NCI-H128 (cell line): ENCODE data around the gene TRIM66.
A peak's percentile ranks its signal among the peaks of the same experiment; 100 is the strongest.

Source experiments
- DNase-seq: peaks from one replicate; lab custom pipeline; 2025; ENCODE audit not compliant: unreplicated experiment; lab: John Stamatoyannopoulos, UW

Gene TRIM66

GRCh38 chr11:8614497-8614896 lies 68.0 kb downstream of the TRIM66 start:
- DNase-seq = no peak

GRCh38 chr11:8613036-8613435 lies 69.4 kb downstream of the TRIM66 start:
- no peak for DNase-seq

GRCh38 chr11:8612522-8612921 lies 69.9 kb downstream of the TRIM66 start:
- no peak for DNase-seq

DNA sequence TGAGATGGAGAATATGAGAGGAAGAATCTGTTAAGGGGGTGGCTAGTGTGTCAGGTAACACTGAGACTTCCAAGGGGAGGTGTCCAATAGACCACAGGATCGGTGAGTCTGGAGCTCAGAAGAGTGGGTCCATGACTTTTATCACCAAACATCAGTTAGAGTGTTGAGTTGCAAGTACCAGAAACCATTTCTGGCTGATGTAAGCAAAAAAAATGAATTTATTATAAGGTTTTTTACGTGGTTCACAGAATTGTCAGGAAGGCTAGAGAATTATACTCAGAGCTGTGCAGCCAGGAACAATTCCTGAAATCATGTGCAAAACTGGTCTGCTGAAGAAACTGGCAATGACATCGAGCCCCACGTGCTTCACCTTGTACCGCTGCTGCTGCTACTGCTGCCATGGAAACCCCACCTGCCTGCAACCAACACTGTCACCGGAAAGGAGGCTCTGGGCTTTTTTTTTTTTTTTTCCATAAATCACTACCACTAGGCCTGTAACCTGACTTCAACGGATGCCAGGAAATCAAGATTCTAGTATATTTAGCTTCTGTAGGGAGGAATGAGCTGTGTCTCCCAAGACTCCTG lies 71.8 kb downstream of the TRIM66 start:
- DNase-seq = no peak

GRCh38 chr11:8608652-8609051 lies 73.8 kb downstream of the TRIM66 start:
- DNase-seq = no peak

- no peak for DNase-seq
Observed at GRCh38 chr11:8605971-8606563, 76.4 kb downstream of the TRIM66 start.

- DNase-seq = no peak
Observed at GRCh38 chr11:8604078-8604723, 78.3 kb downstream of the TRIM66 start.

DNA sequence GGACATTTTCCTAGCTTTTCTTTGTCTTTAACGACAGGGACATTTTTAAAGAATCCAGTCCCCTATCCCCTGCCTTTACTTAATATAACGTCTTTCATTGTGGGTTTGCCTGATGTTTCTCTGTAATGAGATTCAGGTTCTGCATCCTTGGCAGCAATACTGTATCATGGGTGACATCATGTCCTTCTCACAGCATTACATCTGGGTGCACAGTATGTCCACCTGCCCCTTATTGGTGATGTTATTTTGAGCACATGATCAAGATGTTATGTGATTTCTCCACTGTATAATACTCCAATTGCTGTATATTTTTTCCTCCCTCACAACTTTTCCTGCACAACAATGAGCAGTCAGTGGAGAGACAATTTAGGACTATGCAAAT lies 78.8 kb downstream of the TRIM66 start:
- DNase-seq = no peak

DNA sequence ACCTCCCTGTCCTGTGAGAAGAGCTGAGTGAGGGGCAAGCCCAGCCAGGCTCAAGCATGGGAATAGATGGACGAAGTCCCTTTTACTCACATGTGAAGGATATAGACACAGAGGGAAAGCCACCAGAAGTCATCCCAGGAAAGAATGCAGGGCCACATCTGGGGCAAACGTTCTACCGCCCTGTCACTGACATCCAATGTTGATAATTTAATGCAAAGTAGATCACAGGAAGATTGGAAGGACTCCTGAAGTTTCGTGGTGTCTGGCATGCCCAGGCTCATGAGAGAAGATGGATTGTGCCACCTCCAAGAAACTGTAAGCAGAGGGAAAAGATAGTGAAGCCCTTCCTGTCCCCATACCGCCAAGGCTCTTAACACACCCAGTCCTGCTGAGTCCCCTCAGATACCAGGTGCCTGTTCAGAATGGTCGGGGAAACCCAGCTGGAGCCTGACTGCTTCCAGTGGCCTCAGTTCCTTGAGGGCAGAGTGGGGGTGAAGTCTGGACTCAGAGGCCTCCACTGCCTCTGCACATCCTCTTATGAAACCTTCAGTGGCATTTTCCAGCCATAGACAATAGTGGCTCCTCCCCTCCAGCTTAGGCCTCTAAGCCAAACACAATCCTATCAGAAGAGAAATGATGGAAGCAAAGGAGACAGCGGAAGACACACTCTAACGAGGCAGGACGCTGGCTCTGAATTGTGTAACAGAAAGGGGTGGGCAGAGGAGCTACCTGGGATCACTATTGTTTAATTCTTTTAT lies 80.9 kb downstream of the TRIM66 start:
- no peak for DNase-seq

DNA sequence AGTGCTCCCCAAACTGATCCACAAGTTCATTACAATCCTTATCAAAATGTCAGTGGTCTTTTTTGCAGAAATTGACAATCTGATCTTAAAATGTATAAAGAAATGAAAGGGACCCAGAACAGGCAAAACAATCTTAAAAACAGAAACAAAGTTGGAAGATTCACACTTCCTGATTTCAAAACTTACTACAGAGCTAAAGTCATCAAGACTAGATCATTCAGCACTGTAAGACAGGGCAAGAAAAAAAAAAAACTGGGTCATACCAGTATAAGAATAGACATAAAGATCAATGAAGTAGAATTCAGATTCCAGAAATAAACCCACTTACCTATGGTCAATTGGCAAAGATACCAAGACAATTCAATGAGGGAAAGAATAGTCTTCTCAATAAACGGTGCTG lies 84.0 kb downstream of the TRIM66 start:
- no peak for DNase-seq

DNA sequence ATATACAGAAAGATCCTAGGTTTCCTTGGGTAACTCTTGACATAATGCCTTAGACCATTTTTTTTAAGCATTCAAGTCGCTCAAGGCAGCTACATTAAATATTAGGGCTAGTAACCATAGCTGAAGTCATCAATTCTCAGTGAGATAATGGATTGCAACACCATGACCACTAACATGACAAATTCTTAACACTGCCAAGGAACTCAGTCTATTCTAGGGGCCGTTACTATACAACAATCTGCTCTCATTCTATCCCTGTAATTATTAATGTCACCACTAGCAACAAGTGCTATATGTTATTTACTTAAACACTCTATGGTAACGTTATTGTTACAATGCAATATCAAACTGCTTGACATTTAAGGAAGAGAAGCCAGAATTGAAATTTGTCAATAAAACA lies 85.3 kb downstream of the TRIM66 start:
- DNase-seq = no peak

DNA sequence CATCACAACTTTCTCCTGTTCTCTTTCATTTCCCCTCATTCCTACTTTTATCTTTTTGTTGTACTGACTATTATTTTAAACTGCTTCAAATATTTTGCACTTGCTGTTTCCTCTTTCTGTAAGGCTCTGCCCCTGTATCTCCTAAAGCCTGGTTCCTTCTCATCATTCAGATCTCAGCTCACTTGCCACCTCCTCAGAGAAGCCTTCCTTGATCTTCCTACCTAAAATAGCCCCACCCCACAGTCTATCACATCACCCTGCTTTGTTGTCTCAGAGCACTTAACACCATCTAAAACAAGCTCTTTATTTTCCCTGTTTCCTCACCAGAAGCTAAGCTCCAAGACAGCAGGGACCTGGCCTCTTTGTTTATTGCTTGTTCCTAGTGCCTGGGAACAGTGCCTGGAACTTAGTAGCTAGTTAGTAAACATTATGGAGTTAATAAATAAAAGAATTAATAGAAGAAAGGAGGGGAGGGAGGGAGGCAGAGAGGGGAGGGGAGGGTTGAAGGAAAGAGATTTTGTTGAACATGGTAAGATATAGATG lies 85.9 kb downstream of the TRIM66 start:
- DNase-seq = no peak

DNA sequence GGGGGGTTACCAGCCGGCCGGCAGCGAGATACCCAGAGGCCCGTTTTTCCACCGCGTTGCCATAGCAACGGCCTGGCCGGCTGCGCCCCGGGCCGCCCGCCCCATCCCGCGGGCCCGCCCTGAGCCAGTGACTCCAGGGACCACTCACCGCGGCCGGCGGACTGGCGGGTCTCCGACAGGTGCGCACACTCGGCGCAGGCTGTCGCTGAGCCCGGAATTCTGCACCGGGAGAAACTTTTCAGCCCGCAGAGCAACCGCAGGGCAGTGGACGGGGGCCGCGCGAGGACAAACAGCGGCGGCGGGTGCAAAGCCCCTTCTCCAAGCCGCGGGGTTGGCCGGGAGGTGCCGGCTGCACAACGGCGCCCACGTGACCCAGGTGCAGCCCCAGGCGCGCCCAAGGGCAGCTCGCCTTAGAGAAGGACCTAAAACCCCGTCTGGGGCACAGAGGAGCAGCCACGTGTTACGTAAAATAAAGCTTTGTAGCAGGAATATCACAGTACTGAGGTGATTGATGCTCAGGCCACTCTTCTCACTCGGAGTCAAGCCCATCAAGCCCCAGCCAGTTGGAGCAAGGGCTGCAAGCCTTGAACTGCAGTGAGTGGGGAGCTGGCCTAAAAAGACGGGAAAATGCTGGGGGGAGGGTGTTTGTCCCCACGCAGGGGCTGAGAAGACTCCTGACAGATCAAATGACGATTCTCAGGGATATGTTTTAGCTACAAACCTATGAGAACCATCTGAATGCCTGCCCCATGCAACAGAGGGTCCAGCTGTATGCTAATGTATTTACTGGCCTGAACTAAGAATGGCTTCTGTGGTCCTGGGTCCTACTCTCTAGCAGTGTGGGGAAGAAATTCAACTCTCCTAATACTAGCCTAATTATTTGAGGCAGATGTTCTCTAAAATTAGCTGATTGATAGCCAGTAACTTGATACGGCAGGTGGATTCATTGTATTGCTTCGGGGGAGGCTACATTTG lies 88.2 kb downstream of the TRIM66 start, which contains the start of gene STK33:
STK33 (minus strand) TSS at position 294 of the 975 bp plus-strand sequence. CDS start 119,323 bp downstream, outside the sequence.
- peak; percentile 76 for DNase-seq

- DNase-seq = no peak
Observed at GRCh38 chr11:8593455-8593854, 89.0 kb downstream of the TRIM66 start.

GRCh38 chr11:8587915-8588314 lies 94.5 kb downstream of the TRIM66 start:
- DNase-seq = no peak

DNA sequence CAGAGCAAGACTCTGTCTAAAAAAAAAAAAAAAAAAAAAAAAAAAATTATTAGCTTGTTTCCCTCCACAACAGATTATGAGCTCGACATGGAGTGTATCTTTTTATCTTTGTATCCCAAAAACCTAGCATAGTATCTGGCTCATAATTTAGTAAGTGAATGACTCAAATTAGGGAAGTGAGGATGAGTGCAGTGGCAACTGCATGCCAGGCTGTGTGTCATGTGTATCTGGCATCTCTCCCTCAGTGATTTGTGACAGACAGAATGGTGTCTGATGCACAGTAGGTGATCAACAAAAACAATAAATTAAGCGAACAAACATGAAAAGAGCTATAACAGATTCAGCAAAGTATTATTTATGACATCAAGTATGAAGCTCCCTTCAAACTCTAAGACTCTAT lies 95.7 kb downstream of the TRIM66 start:
- DNase-seq = no peak

DNA sequence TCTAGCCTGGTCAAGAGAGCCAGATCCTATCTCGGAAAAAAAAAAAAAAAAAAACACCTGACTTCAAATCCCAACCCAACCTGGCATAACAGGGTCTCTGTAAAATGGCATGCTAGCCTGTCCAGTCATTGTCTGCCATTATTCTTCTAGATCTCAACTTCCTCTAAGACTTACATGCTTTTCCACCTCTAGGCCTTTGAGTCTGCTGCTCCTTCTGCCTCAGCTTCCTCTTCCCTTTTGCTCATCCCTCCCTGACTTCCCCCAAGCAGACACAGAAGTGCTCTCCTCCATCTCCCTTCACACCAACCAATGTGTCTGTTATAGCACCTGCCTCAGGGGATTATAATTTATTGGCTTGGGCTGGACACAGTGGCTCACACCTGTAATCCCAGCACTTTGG lies 96.3 kb downstream of the TRIM66 start:
- no peak for DNase-seq

GRCh38 chr11:8584511-8584910 lies 98.0 kb downstream of the TRIM66 start:
- DNase-seq = no peak

DNA sequence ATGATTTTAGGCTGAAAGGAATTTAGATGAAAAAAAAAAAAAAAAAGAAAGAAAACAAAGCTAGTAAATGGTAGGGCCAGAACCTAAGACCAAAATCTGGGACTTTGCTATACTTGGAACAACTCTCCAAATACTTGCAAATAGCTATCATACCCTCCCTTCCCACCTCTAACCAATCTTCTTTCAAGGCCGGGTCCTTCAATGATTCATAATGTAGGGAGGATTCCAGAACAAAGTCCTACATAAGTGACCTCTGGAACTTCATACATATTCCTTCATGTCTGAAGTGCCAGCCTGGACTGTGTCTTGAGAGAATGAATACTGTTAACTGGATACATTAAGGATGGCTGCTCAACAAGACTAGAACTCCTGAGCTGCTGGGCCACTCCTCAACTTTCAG lies 98.4 kb downstream of the TRIM66 start:
- DNase-seq = no peak

- DNase-seq = no peak
Observed at GRCh38 chr11:8581300-8581699, 101.2 kb downstream of the TRIM66 start.
